ENCODE measurements around the gene E2F4.
A peak's percentile ranks its signal among the peaks of the same experiment; 100 is the strongest.

The E2F4 gene

GRCh38 chr16:67238806-67239470 lies 47.0 kb downstream of the E2F4 start:
- DNase-seq = no peak

- DNase-seq = no peak
These were observed 48.6 kb downstream of the E2F4 start for GRCh38 chr16:67240506-67240905.

GRCh38 chr16:67241008-67241900 lies 49.3 kb downstream of the E2F4 start:
- no peak for DNase-seq

GRCh38 chr16:67242138-67242730 lies 50.3 kb downstream of the E2F4 start:
- DNase-seq = no peak

- no peak for DNase-seq
These were observed 51.5 kb downstream of the E2F4 start for GRCh38 chr16:67243481-67243880.

GRCh38 chr16:67244387-67245185 lies 52.6 kb downstream of the E2F4 start:
- DNase-seq = peak; percentile 84 to 86

GRCh38 chr16:67245186-67245585 lies 53.2 kb downstream of the E2F4 start:
- DNase-seq = no peak

GRCh38 chr16:67245674-67246080 lies 53.7 kb downstream of the E2F4 start:
- DNase-seq = no peak

- DNase-seq = peak; percentile 48 to 52
These were observed 54.3 kb downstream of the E2F4 start for GRCh38 chr16:67246081-67246755.

- DNase-seq = peak in 1 of 2 donors; percentile 57
These were observed 54.8 kb downstream of the E2F4 start for GRCh38 chr16:67246756-67247191.

- DNase-seq = peak; percentile 96
These were observed 55.5 kb downstream of the E2F4 start, which contains the start of gene FHOD1 for GRCh38 chr16:67247192-67248072. TSS of gene FHOD1 (minus strand) at chr16:67247481. CDS start at chr16:67247410, 71 bp downstream.

- no peak for DNase-seq
These were observed 56.1 kb downstream of the E2F4 start for GRCh38 chr16:67248073-67248400.

Data from CD4-positive, alpha-beta T cell treated with Interleukin-1 beta for 1 hour (primary cell).